Neural progenitor cell (in vitro differentiated cells): Measurements from ENCODE around the gene PRKCB. TPM values are rescaled to one million over a fixed set of nuclear protein-coding genes. Genes with fewer than 3 reads are reported as not detected.
"Not testable (repeated sequence)": the region's sequence is repeated elsewhere in the genome, so short reads cannot be mapped to it uniquely, and the experiment has no call there.

Experiments used
- DNase-seq: peaks from one replicate; pipeline ENCODE4 v3.0.0-alpha.2; 2016; ENCODE audit warnings: low spot score
- H2AFZ ChIP-seq: fragments of 200-600 bp; sonication (generic); replicated peaks from 2 replicates; pipeline ENCODE4 v1.6.1; 2016; ENCODE audit warnings: antibody characterized with exemption
- H3F3A ChIP-seq: fragments of 200-600 bp; sonication (generic); 2 replicates; pipeline ENCODE4 v1.6.1; 2016; ENCODE audit warnings: antibody characterized with exemption, low read depth
- H3K27ac ChIP-seq: fragments of 200-600 bp; sonication (generic); 2 replicates; pipeline ENCODE4 v1.5.1; 2016; ENCODE audit warnings: mild to moderate bottlenecking
- H3K27me3 ChIP-seq: fragments of 200-600 bp; sonication (generic); 2 replicates; pipeline ENCODE4 v1.6.1; 2016; ENCODE audit warnings: mild to moderate bottlenecking, moderate library complexity
- H3K36me3 ChIP-seq: fragments of 200-600 bp; sonication (generic); 2 replicates; pipeline ENCODE4 v1.5.1; 2016
- H3K4me1 ChIP-seq: fragments of 200-600 bp; sonication (generic); 2 replicates; pipeline ENCODE4 v1.6.1; 2016; ENCODE audit warnings: mixed run types
- H3K4me2 ChIP-seq: fragments of 200-600 bp; sonication (generic); 2 replicates; pipeline ENCODE4 v1.6.1; 2016
- H3K4me3 ChIP-seq: fragments of 200-600 bp; sonication (generic); 2 replicates; pipeline ENCODE4 v1.5.1; 2016
- H3K79me2 ChIP-seq: fragments of 200-600 bp; sonication (generic); 2 replicates; pipeline ENCODE4 v1.6.1; 2016; ENCODE audit warnings: low read depth
- H3K9ac ChIP-seq: fragments of 200-600 bp; sonication (generic); 2 replicates; pipeline ENCODE4 v1.6.1; 2016
- H3K9me3 ChIP-seq: fragments of 200-600 bp; sonication (generic); 2 replicates; pipeline ENCODE4 v1.5.1; 2016; ENCODE audit warnings: low read depth
- H4K20me1 ChIP-seq: fragments of 200-600 bp; sonication (generic); 2 replicates; pipeline ENCODE4 v1.6.1; 2016; ENCODE audit warnings: low read depth
- H3K27ac Mint-ChIP-seq: 3 replicates; pipeline ENCODE4 v1.8.0; 2021; ENCODE audit warnings: mixed read lengths
- H3K27me3 Mint-ChIP-seq: 2 replicates; pipeline ENCODE4 v1.8.0; 2022; ENCODE audit warnings: low read depth, mild to moderate bottlenecking, inconsistent platforms, moderate library complexity, mixed read lengths; ENCODE audit not compliant: insufficient read depth
- H3K36me3 Mint-ChIP-seq: 3 replicates; pipeline ENCODE4 v1.8.0; 2021; ENCODE audit warnings: mixed read lengths
- H3K4me1 Mint-ChIP-seq: 3 replicates; pipeline ENCODE4 v1.8.0; 2021; ENCODE audit warnings: mixed read lengths
- H3K4me3 Mint-ChIP-seq: 3 replicates; pipeline ENCODE4 v1.8.0; 2021; ENCODE audit warnings: mild to moderate bottlenecking, moderate library complexity, mixed read lengths
- H3K9me3 Mint-ChIP-seq: 3 replicates; pipeline ENCODE4 v1.8.0; 2020; ENCODE audit warnings: mixed read lengths
- CTCF ChIP-seq: fragments of 200-600 bp; sonication (generic); IDR thresholded peaks from 2 replicates; pipeline ENCODE4 v1.5.1; 2017; ENCODE audit warnings: antibody characterized with exemption, mild to moderate bottlenecking
- EZH2 ChIP-seq: fragments of 200-600 bp; sonication (generic); IDR thresholded peaks from 2 replicates; pipeline ENCODE4 v1.6.1; 2017; ENCODE audit warnings: antibody characterized with exemption, mild to moderate bottlenecking, moderate library complexity
- EZH2phosphoT487 ChIP-seq: fragments of 200-600 bp; sonication (generic); IDR thresholded peaks from 2 replicates; pipeline ENCODE4 v1.6.1; 2017; ENCODE audit warnings: antibody characterized with exemption
- total RNA-seq: library from RNA; depleted of rRNA; stranded (reverse); fragments of >200 nt; gene quantifications from 2 replicates; pipeline ENCODE4 v1.2.3, GENCODE V29; 2015; ENCODE audit warnings: low replicate concordance

Gene PRKCB
- total RNA-seq, 1 donor from 2014 or later = 9.5 TPM

GRCh38 chr16:24149102-24149501 lies 313.3 kb downstream of the PRKCB start:
- H2AFZ ChIP-seq = no peak overlapping the region
- H3K4me1 Mint-ChIP-seq = peaks cover 13% of the 10 kb centered on the region
- no peaks in the 10 kb centered on the region for H3K79me2 ChIP-seq
- H4K20me1 ChIP-seq = no peaks in the 10 kb centered on the region
- no peak overlapping the region for H3K27ac Mint-ChIP-seq
- H3K27me3 ChIP-seq = no peaks in the 10 kb centered on the region
- TF ChIP-seq CTCF (no peak), EZH2 (no peak), EZH2phosphoT487 (no peak)
- no peak overlapping the region for H3K4me2 ChIP-seq
- DNase-seq = no peak
- peaks cover 4% of the 10 kb centered on the region for H3K4me1 ChIP-seq
- no peak overlapping the region for H3K9ac ChIP-seq
- no peaks in the 10 kb centered on the region for H3K36me3 Mint-ChIP-seq
- no peak overlapping the region for H3K4me3 ChIP-seq
- H3F3A ChIP-seq = no peaks in the 10 kb centered on the region
- no peaks in the 10 kb centered on the region for H3K9me3 ChIP-seq
- H3K4me3 Mint-ChIP-seq = no peak overlapping the region
- no peaks in the 10 kb centered on the region for H3K36me3 ChIP-seq
- no peaks in the 10 kb centered on the region for H3K27me3 Mint-ChIP-seq
- no peaks in the 10 kb centered on the region for H3K9me3 Mint-ChIP-seq
- H3K27ac ChIP-seq = no peak overlapping the region

GRCh38 chr16:24150282-24150681 lies 314.5 kb downstream of the PRKCB start:
- H3K36me3 Mint-ChIP-seq = no peaks in the 10 kb centered on the region
- H3K4me1 Mint-ChIP-seq = peaks cover 13% of the 10 kb centered on the region
- no peak for DNase-seq
- no peaks in the 10 kb centered on the region for H4K20me1 ChIP-seq
- no peak overlapping the region for H3K27ac ChIP-seq
- TF ChIP-seq EZH2phosphoT487 = no peak
- TF ChIP-seq CTCF = no peak
- TF ChIP-seq EZH2 = no peak
- H3K27me3 Mint-ChIP-seq = no peaks in the 10 kb centered on the region
- no peak overlapping the region for H2AFZ ChIP-seq
- H3K4me3 Mint-ChIP-seq = no peak overlapping the region
- no peaks in the 10 kb centered on the region for H3K9me3 ChIP-seq
- no peaks in the 10 kb centered on the region for H3F3A ChIP-seq
- H3K4me3 ChIP-seq = no peak overlapping the region
- H3K4me1 ChIP-seq = peaks cover 4% of the 10 kb centered on the region
- H3K9ac ChIP-seq = no peak overlapping the region
- no peaks in the 10 kb centered on the region for H3K9me3 Mint-ChIP-seq
- no peaks in the 10 kb centered on the region for H3K27me3 ChIP-seq
- H3K4me2 ChIP-seq = no peak overlapping the region
- H3K79me2 ChIP-seq = no peaks in the 10 kb centered on the region
- no peak overlapping the region for H3K27ac Mint-ChIP-seq
- no peaks in the 10 kb centered on the region for H3K36me3 ChIP-seq

DNA sequence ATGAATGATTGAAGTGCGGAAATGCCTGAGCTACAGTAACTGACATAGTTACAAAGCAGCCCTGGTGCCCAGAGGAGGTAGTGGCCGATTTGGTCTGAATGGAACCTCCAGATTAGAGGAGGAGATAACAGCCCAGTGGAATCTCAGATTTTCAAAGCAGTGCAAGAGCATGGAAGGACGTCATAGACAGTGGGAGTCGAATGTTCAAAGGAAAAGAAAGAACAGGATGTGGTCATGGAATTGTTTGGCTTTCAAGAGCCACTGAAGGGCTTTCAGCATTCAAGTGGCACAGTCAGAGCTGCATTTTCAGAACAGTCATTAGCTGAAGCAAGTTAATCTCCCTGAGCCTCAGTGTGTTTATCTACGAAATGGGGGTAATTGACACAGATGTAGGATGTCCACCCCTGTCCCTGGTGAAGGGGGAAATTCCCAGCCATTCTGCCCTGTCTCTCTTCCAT lies 315.7 kb downstream of the PRKCB start:
- peaks cover 13% of the 10 kb centered on the region for H3K4me1 Mint-ChIP-seq
- no peak overlapping the region for H3K4me3 Mint-ChIP-seq
- TF ChIP-seq EZH2 (no peak), CTCF (peak; percentile 3)
- Histone ChIP-seq H3K4me3 (no peak overlapping the region), H3K4me1 (peaks cover 4% of the 10 kb centered on the region), H3K79me2 (no peaks in the 10 kb centered on the region), H3F3A (no peaks in the 10 kb centered on the region), H3K27ac (no peak overlapping the region), H3K36me3 (no peaks in the 10 kb centered on the region), H3K27me3 (no peaks in the 10 kb centered on the region), H3K9me3 (no peaks in the 10 kb centered on the region), H3K4me2 (no peak overlapping the region), H2AFZ (no peak overlapping the region), H4K20me1 (no peaks in the 10 kb centered on the region), H3K9ac (no peak overlapping the region)
- peak; percentile 38 for DNase-seq
- H3K9me3 Mint-ChIP-seq = no peaks in the 10 kb centered on the region
- no peak overlapping the region for H3K27ac Mint-ChIP-seq
- H3K36me3 Mint-ChIP-seq = no peaks in the 10 kb centered on the region
- H3K27me3 Mint-ChIP-seq = no peaks in the 10 kb centered on the region

DNA sequence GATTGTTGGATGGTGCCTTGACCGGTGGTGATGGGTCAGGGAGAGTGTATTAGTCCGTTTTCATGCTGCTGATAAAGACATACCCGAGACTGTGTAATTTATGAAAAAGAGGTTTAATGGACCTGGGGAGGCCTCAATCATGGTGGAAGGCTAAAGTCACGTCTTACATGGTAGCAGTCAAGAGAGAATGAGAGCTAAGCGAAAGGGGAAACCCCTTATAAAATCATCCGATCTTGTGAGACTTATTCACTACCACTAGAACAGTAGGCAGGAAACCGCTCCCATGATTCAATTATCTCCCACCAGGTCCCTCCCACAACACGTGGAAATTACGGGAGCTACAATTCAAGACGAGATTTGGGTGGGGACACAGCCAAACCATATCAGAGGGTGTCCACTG lies 316.3 kb downstream of the PRKCB start:
- not testable (repeated sequence) for H3K4me3 Mint-ChIP-seq, H3K27me3 Mint-ChIP-seq, H3K4me1 ChIP-seq, H3K9ac ChIP-seq, H3K9me3 ChIP-seq, H3K27me3 ChIP-seq, H3F3A ChIP-seq, H3K4me3 ChIP-seq, H3K79me2 ChIP-seq, H2AFZ ChIP-seq, H4K20me1 ChIP-seq, H3K9me3 Mint-ChIP-seq, H3K4me2 ChIP-seq, H3K36me3 ChIP-seq, H3K27ac ChIP-seq, DNase-seq, H3K27ac Mint-ChIP-seq, H3K36me3 Mint-ChIP-seq
- H3K4me1 Mint-ChIP-seq = peaks cover 13% of the 10 kb centered on the region
